HEK293 (cell line): ENCODE data around the gene RGS4.
A peak's percentile ranks its signal among the peaks of the same experiment; 100 is the strongest.

Source experiments
- CTCF ChIA-PET: fragments of 350-600 bp; formaldehyde crosslinking; extraction: SDS; loops from one replicate; lab custom pipeline; 2021; ENCODE audit warnings: antibody characterized with exemption; lab: Yijun Ruan, JAX
- POLR2A ChIA-PET: fragments of 300-600 bp; formaldehyde crosslinking; extraction: SDS; loops from one replicate; lab custom pipeline; 2020; ENCODE audit warnings: antibody characterized with exemption, inconsistent platforms; lab: Yijun Ruan, JAX
- H3K27ac ChIP-seq: fragments of 200-500 bp; sonication (Bioruptor generic); 2 replicates; pipeline ENCODE4 v1.5.1; 2014; ENCODE audit warnings: low read depth, low read length, control low read depth, inconsistent platforms; ENCODE audit errors: extremely low read depth
- H3K36me3 ChIP-seq, 2 experiments: fragments of 200-500 bp in 1 of 2; sonication (Bioruptor generic) in 1 of 2; 1 replicate in 1 of 2; 2 replicates in 1 of 2; pipeline ENCODE4 v1.5.1; 2014 to 2017; ENCODE audit warnings: inconsistent platforms in 2 of 2, low read length in 2 of 2; ENCODE audit not compliant: control insufficient read depth in 2 of 2, insufficient read depth in 1 of 2
- H3K4me1 ChIP-seq: fragments of 200-500 bp; sonication (Bioruptor generic); 2 replicates; pipeline ENCODE4 v1.5.1; 2014; ENCODE audit warnings: mild to moderate bottlenecking, low read length, inconsistent platforms; ENCODE audit not compliant: control insufficient read depth, insufficient read depth
- H3K4me3 ChIP-seq: 2 replicates; pipeline ENCODE4 v1.5.1; 2011; ENCODE audit warnings: low read depth, mild to moderate bottlenecking, control low read depth, low read length, moderate library complexity
- H3K9me3 ChIP-seq: fragments of 200-500 bp; sonication (Bioruptor generic); 2 replicates; pipeline ENCODE4 v1.5.1; 2014; ENCODE audit warnings: low read depth, low read length, inconsistent platforms; ENCODE audit not compliant: control insufficient read depth, insufficient read depth
- HOXA7 ChIP-seq: sonication (generic); formaldehyde crosslinking; IDR thresholded peaks from 2 replicates; pipeline ENCODE4 v1.8.1; 2022; ENCODE audit warnings: missing genetic modification reagents, borderline replicate concordance
- IKZF3 ChIP-seq: fragments of 450-650 bp; IDR thresholded peaks from 2 replicates; pipeline ENCODE4 v1.5.0; 2018; ENCODE audit warnings: missing biosample characterization, mild to moderate bottlenecking, missing genetic modification characterization, moderate library complexity
- SCRT1 ChIP-seq: fragments of 450-650 bp; formaldehyde crosslinking; IDR thresholded peaks from 2 replicates; pipeline ENCODE4 v1.5.1; 2016; ENCODE audit warnings: missing biosample characterization, missing genetic modification characterization, borderline replicate concordance
- SP3 ChIP-seq: fragments of 450-650 bp; formaldehyde crosslinking; IDR thresholded peaks from 2 replicates; pipeline ENCODE4 v1.5.1; 2016; ENCODE audit warnings: missing biosample characterization, missing genetic modification characterization
- SP7 ChIP-seq: fragments of 450-650 bp; formaldehyde crosslinking; IDR thresholded peaks from 2 replicates; pipeline ENCODE4 v1.5.1; 2016; ENCODE audit warnings: missing biosample characterization, missing genetic modification characterization
- ZNF16 ChIP-seq: fragments of 450-650 bp; formaldehyde crosslinking; IDR thresholded peaks from 2 replicates; pipeline ENCODE4 v1.5.1; 2016; ENCODE audit warnings: low read depth, missing biosample characterization, missing genetic modification characterization
- ZNF174 ChIP-seq: fragments of 450-650 bp; formaldehyde crosslinking; IDR thresholded peaks from 2 replicates; pipeline ENCODE4 v1.5.0; 2017; ENCODE audit warnings: missing biosample characterization, mild to moderate bottlenecking, missing genetic modification characterization
- ZNF23 ChIP-seq: fragments of 450-650 bp; formaldehyde crosslinking; IDR thresholded peaks from 2 replicates; pipeline ENCODE4 v1.5.1; 2016; ENCODE audit warnings: missing biosample characterization, missing genetic modification characterization, borderline replicate concordance
- ZNF302 ChIP-seq: fragments of 450-650 bp; formaldehyde crosslinking; IDR thresholded peaks from 2 replicates; pipeline ENCODE4 v1.5.1; 2016; ENCODE audit warnings: missing biosample characterization, missing genetic modification characterization, low read depth
- ZNF335 ChIP-seq: fragments of 450-650 bp; formaldehyde crosslinking; conservative IDR thresholded peaks from 2 replicates; pipeline ENCODE4 v1.5.1; 2016; ENCODE audit warnings: missing biosample characterization, missing genetic modification characterization
- ZNF423 ChIP-seq: fragments of 450-650 bp; formaldehyde crosslinking; IDR thresholded peaks from 2 replicates; pipeline ENCODE4 v1.5.1; 2016; ENCODE audit warnings: missing biosample characterization, missing genetic modification characterization
- ZNF558 ChIP-seq: fragments of 450-650 bp; formaldehyde crosslinking; IDR thresholded peaks from 2 replicates; pipeline ENCODE4 v1.5.1; 2016; ENCODE audit warnings: missing biosample characterization, missing genetic modification characterization
- ZNF660 ChIP-seq: fragments of 450-650 bp; IDR thresholded peaks from 2 replicates; pipeline ENCODE4 v1.5.1; 2018; ENCODE audit warnings: missing biosample characterization, mild to moderate bottlenecking, missing genetic modification characterization
- ZNF664 ChIP-seq: fragments of 450-650 bp; formaldehyde crosslinking; IDR thresholded peaks from 2 replicates; pipeline ENCODE4 v1.5.1; 2016; ENCODE audit warnings: missing biosample characterization, missing genetic modification characterization
- ZNF777 ChIP-seq: fragments of 450-650 bp; formaldehyde crosslinking; IDR thresholded peaks from 2 replicates; pipeline ENCODE4 v1.5.1; 2017; ENCODE audit warnings: missing biosample characterization, missing genetic modification characterization, borderline replicate concordance
- TF ChIP-seq, protein P1 (sequence below): fragments of 450-650 bp; formaldehyde crosslinking; IDR thresholded peaks from 2 replicates; pipeline ENCODE4 v1.5.1; 2017; ENCODE audit warnings: missing biosample characterization, missing genetic modification characterization
- TF ChIP-seq, protein P2 (sequence below): fragments of 450-650 bp; formaldehyde crosslinking; IDR thresholded peaks from 2 replicates; pipeline ENCODE4 v1.5.1; 2016; ENCODE audit warnings: missing biosample characterization, missing genetic modification characterization
- TF ChIP-seq, protein P3 (sequence below): fragments of 450-650 bp; formaldehyde crosslinking; IDR thresholded peaks from 2 replicates; pipeline ENCODE4 v1.5.1; 2016; ENCODE audit warnings: missing biosample characterization, missing genetic modification characterization
- TF ChIP-seq, protein P4 (sequence below): fragments of 450-650 bp; formaldehyde crosslinking; IDR thresholded peaks from 2 replicates; pipeline ENCODE4 v1.5.0; 2017; ENCODE audit warnings: missing biosample characterization, missing genetic modification characterization, borderline replicate concordance
- TF ChIP-seq, protein P5 (sequence below): fragments of 450-650 bp; formaldehyde crosslinking; IDR thresholded peaks from 2 replicates; pipeline ENCODE4 v1.5.1; 2016; ENCODE audit warnings: missing biosample characterization, missing genetic modification characterization
- TF ChIP-seq, protein P6 (sequence below): fragments of 450-650 bp; formaldehyde crosslinking; IDR thresholded peaks from 2 replicates; pipeline ENCODE4 v1.5.1; 2016; ENCODE audit warnings: missing biosample characterization, missing genetic modification characterization

Gene RGS4

DNA sequence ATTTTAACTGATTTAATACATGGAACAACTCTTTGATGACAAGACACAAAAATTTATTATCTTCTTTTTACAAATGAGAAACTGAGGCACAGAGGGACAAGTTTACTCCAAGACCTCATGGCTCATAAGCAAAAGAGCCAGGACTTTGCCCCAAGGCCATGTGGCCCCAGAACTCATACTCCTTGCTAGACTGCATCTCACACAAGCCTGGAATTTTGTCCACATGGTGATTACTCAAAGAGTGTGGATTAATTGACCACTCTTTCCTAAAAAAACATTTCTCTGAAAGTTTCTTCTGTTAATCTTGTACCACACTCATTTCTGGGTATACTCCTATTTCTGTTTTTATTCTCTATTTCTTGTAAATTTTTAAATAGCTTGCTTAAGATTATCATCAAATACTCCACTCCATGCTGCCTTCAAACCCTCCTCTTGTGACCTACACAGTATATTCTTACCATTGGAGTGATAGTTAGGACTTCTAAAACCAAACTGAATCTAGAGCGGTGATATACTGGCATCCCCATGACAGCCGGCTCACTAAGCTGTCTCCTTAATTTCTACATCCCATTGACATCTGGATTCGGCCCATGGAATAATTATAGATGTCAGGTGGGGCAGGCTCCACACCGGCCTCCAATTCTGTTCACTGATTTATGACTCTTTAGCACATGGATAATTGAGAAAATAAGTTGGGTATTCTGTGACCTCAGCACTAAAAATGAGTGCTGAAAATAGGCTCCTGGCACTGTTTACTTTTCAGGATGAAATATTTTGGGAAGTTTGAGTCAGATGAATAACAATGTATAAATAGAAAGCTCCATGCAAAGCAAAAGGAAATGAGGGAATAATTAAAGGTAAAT lies 16.1 kb downstream of the RGS4 start:
- H3K4me1 ChIP-seq = peaks cover 4% of the 10 kb centered on the region; the same call in 1 of the 2 replicates
- H3K27ac ChIP-seq = no peak overlapping the region
- TF ChIP-seq ZNF23 (tag by site-specific recombination) (no peak), ZNF174 (no peak), ZNF16 (no peak), IKZF3 (tag by site-specific recombination) (no peak), ZNF302 (tag by site-specific recombination) (no peak), SP7 (tag by site-specific recombination) (peak; percentile 33; the same call in 1 of the 2 replicates), SCRT1 (tag by site-specific recombination) (no peak), HOXA7 (CRISPR knock-in tag) (no peak), SP3 (tag by site-specific recombination) (no peak), ZNF777 (tag by site-specific recombination) (no peak), ZNF558 (tag by site-specific recombination) (no peak), ZNF335 (tag by site-specific recombination) (peak; percentile 34)
- TF ChIP-seq, protein P1, sequence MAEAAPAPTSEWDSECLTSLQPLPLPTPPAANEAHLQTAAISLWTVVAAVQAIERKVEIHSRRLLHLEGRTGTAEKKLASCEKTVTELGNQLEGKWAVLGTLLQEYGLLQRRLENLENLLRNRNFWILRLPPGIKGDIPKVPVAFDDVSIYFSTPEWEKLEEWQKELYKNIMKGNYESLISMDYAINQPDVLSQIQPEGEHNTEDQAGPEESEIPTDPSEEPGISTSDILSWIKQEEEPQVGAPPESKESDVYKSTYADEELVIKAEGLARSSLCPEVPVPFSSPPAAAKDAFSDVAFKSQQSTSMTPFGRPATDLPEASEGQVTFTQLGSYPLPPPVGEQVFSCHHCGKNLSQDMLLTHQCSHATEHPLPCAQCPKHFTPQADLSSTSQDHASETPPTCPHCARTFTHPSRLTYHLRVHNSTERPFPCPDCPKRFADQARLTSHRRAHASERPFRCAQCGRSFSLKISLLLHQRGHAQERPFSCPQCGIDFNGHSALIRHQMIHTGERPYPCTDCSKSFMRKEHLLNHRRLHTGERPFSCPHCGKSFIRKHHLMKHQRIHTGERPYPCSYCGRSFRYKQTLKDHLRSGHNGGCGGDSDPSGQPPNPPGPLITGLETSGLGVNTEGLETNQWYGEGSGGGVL (tag by site-specific recombination) = no peak
- TF ChIP-seq, protein P2, sequence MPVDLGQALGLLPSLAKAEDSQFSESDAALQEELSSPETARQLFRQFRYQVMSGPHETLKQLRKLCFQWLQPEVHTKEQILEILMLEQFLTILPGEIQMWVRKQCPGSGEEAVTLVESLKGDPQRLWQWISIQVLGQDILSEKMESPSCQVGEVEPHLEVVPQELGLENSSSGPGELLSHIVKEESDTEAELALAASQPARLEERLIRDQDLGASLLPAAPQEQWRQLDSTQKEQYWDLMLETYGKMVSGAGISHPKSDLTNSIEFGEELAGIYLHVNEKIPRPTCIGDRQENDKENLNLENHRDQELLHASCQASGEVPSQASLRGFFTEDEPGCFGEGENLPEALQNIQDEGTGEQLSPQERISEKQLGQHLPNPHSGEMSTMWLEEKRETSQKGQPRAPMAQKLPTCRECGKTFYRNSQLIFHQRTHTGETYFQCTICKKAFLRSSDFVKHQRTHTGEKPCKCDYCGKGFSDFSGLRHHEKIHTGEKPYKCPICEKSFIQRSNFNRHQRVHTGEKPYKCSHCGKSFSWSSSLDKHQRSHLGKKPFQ = no peak
- TF ChIP-seq, protein P3, sequence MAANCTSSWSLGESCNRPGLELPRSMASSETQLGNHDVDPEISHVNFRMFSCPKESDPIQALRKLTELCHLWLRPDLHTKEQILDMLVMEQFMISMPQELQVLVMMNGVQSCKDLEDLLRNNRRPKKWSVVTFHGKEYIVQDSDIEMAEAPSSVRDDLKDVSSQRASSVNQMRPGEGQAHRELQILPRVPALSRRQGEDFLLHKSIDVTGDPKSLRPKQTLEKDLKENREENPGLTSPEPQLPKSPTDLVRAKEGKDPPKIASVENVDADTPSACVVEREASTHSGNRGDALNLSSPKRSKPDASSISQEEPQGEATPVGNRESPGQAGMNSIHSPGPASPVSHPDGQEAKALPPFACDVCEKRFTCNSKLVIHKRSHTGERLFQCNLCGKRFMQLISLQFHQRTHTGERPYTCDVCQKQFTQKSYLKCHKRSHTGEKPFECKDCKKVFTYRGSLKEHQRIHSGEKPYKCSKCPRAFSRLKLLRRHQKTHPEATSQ (tag by site-specific recombination) = no peak
- TF ChIP-seq, protein P4, sequence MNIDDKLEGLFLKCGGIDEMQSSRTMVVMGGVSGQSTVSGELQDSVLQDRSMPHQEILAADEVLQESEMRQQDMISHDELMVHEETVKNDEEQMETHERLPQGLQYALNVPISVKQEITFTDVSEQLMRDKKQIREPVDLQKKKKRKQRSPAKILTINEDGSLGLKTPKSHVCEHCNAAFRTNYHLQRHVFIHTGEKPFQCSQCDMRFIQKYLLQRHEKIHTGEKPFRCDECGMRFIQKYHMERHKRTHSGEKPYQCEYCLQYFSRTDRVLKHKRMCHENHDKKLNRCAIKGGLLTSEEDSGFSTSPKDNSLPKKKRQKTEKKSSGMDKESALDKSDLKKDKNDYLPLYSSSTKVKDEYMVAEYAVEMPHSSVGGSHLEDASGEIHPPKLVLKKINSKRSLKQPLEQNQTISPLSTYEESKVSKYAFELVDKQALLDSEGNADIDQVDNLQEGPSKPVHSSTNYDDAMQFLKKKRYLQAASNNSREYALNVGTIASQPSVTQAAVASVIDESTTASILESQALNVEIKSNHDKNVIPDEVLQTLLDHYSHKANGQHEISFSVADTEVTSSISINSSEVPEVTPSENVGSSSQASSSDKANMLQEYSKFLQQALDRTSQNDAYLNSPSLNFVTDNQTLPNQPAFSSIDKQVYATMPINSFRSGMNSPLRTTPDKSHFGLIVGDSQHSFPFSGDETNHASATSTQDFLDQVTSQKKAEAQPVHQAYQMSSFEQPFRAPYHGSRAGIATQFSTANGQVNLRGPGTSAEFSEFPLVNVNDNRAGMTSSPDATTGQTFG (tag by site-specific recombination) = no peak
- H3K4me3 ChIP-seq = no peak overlapping the region
- ChIA-PET POLR2A (no interaction called here), CTCF (interaction anchor here (0.6 to 1.7 kb wide), 7 partner anchors 14 to 237 kb away, joined by 3 to 8 read pairs (median 4); no protein-coding TSS in a partner anchor)
- H3K9me3 ChIP-seq = no peaks in the 10 kb centered on the region
- no peaks in the 10 kb centered on the region for H3K36me3 ChIP-seq

DNA sequence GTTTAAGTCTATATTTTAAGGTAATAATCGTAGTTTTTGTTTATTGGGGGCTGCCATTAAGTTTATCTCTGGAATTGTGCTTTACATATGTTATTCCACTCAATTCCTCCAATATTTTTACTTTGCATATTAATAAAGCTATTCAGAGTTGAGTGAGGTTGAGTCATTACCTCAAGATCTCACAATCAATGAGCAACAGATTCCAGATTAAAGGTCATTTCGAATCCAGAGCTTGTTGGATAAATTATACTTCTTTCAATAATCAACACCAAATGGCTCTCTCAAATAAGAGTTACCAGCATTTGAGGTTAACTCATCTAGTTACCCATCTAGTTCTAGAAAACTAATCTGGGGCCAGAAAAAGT lies 16.7 kb downstream of the RGS4 start:
- ChIA-PET POLR2A (no interaction called here), CTCF (interaction anchor here (0.6 to 1.7 kb wide), 6 partner anchors 14 to 238 kb away, joined by 3 to 8 read pairs (median 4); no protein-coding TSS in a partner anchor)
- H3K4me3 ChIP-seq = no peak overlapping the region
- H3K4me1 ChIP-seq = peaks cover 4% of the 10 kb centered on the region; the same call in 1 of the 2 replicates
- H3K36me3 ChIP-seq = no peaks in the 10 kb centered on the region
- H3K27ac ChIP-seq = no peak overlapping the region
- TF ChIP-seq, protein P5, sequence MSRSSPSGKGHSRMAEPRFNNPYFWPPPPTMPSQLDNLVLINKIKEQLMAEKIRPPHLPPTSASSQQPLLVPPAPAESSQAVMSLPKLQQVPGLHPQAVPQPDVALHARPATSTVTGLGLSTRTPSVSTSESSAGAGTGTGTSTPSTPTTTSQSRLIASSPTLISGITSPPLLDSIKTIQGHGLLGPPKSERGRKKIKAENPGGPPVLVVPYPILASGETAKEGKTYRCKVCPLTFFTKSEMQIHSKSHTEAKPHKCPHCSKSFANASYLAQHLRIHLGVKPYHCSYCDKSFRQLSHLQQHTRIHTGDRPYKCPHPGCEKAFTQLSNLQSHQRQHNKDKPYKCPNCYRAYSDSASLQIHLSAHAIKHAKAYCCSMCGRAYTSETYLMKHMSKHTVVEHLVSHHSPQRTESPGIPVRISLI (tag by site-specific recombination) = no peak
- no peak for TF ChIP-seq ZNF423 (tag by site-specific recombination)
- TF ChIP-seq, protein P6, sequence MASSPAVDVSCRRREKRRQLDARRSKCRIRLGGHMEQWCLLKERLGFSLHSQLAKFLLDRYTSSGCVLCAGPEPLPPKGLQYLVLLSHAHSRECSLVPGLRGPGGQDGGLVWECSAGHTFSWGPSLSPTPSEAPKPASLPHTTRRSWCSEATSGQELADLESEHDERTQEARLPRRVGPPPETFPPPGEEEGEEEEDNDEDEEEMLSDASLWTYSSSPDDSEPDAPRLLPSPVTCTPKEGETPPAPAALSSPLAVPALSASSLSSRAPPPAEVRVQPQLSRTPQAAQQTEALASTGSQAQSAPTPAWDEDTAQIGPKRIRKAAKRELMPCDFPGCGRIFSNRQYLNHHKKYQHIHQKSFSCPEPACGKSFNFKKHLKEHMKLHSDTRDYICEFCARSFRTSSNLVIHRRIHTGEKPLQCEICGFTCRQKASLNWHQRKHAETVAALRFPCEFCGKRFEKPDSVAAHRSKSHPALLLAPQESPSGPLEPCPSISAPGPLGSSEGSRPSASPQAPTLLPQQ (tag by site-specific recombination) = no peak
- TF ChIP-seq ZNF660 (tag by site-specific recombination) = no peak
- TF ChIP-seq ZNF664 = no peak
- H3K9me3 ChIP-seq = no peaks in the 10 kb centered on the region
